ENCODE data around the gene LCE3D. TPM values are rescaled to one million over a fixed set of nuclear protein-coding genes. Genes with fewer than 3 reads are reported as not detected.
"Not testable (repeated sequence)": the region's sequence is repeated elsewhere in the genome, so short reads cannot be mapped to it uniquely, and the experiment has no call there.

Gene LCE3D
- total RNA-seq, 1 donor from 2014 or later, result 0.79 TPM

DNA sequence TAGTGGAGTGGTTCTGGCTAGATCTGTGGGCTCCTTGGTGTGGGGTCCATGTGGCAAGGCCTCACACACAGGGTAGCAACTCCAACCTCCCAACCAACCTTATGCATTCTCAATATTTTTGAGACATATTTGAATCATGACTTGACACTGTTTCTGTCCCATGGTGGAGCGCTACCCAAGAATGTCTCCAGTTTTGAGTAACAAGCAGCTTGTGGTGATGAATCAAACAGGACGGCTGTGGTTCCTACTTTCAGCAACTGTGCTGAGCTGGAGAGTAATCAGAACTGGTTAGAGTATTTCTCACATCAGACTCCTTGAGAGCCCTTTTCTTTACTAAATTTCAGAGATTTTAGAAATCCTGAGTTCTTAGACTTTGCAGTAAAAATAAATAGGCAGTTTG, 3.1 kb downstream of the LCE3D start:
- no peak for FAIRE-seq
- Histone ChIP-seq H3K36me3 (ENCODE audit: control insufficient read depth, insufficient read depth, low read length) (no peaks in the 10 kb centered on the region), H3K4me3 (ENCODE audit: low read depth, low read length) (no peak overlapping the region), H3K27me3 (ENCODE audit: control insufficient read depth, insufficient read depth, low read length) (no peaks in the 10 kb centered on the region)
- DNase-seq (ENCODE audit: low read depth), result peak; percentile 27
- TF ChIP-seq, protein P1, sequence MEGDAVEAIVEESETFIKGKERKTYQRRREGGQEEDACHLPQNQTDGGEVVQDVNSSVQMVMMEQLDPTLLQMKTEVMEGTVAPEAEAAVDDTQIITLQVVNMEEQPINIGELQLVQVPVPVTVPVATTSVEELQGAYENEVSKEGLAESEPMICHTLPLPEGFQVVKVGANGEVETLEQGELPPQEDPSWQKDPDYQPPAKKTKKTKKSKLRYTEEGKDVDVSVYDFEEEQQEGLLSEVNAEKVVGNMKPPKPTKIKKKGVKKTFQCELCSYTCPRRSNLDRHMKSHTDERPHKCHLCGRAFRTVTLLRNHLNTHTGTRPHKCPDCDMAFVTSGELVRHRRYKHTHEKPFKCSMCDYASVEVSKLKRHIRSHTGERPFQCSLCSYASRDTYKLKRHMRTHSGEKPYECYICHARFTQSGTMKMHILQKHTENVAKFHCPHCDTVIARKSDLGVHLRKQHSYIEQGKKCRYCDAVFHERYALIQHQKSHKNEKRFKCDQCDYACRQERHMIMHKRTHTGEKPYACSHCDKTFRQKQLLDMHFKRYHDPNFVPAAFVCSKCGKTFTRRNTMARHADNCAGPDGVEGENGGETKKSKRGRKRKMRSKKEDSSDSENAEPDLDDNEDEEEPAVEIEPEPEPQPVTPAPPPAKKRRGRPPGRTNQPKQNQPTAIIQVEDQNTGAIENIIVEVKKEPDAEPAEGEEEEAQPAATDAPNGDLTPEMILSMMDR (IDR thresholded peaks at IDR 0.05; ENCODE audit: insufficient read depth, low read length, severe bottlenecking), result no peak

DNA sequence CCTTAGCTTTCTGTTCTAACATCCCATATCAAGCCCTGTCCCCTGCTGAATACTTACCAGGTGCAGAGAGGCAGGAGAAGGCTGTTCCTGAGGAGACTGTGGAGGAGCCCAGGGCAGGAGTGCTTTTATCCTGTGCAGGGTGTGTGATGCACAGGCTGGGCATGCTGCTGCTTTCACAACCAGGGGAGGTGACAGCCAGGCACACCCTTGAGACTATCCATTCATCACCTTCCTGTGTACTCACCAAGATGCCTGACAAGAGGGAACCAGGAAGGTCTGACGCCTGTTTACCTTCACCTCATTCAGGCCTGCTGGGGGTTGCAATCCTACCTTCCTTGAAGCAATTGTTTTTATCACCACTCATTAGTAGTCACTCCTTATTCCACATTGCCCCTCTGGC, 13.6 kb downstream of the LCE3D start, which contains the start of gene LCE3E:
TSS of gene LCE3E (minus strand) at position 100 of the 400 bp plus-strand sequence. CDS start 572 bp downstream, outside the sequence.
- TF ChIP-seq, protein P1 (IDR thresholded peaks at IDR 0.05; ENCODE audit: insufficient read depth, low read length, severe bottlenecking), result no peak
- DNase-seq (ENCODE audit: low read depth) (peak; percentile 99), FAIRE-seq (peak; percentile 96)
- Histone ChIP-seq H3K4me3 (ENCODE audit: low read depth, low read length) (no peak within 1 kb of the TSS), H3K27me3 (ENCODE audit: control insufficient read depth, insufficient read depth, low read length) (no peaks in the 10 kb centered on the region), H3K36me3 (ENCODE audit: control insufficient read depth, insufficient read depth, low read length) (no peaks in the 10 kb centered on the region)

DNA sequence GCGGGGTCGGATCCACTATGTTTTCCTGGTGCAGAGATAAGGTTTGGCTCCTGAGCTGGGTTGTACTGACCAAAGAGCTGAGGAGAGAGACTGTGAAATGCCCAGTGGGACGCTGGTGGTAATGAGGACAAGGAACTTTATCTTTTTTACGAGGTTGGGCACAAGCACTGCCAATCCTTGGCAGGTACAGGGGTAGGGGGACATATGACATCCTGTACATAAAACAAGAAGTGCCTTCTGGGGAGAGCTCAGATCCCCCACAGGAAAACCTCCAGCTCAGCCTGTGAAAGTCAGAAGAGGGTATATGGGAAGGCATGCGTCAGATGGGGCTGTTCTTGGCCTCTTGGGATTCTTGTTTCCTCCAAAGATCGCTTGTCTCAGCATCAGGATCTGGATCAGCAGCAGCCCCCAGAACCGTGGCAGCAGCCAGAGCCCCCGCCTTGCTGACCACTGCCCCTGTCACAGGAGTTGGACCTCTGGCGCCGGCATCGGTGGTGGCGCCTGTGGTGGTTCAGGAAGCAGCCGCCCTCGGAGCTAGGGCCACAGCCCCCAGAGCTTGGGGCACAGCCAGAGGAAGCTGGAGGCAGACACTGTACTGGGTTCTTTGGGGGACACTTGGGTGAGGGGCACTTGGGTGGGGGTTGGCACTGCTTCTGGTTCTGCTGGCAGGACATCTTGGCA, 14.6 kb downstream of the LCE3D start:
- Histone ChIP-seq H3K4me3 (ENCODE audit: low read depth, low read length) (no peak overlapping the region), H3K36me3 (ENCODE audit: control insufficient read depth, insufficient read depth, low read length) (no peaks in the 10 kb centered on the region), H3K27me3 (ENCODE audit: control insufficient read depth, insufficient read depth, low read length) (no peaks in the 10 kb centered on the region)
- TF ChIP-seq, protein P1 (IDR thresholded peaks at IDR 0.05; ENCODE audit: insufficient read depth, low read length, severe bottlenecking), result no peak
- DNase-seq (ENCODE audit: low read depth) (no peak), FAIRE-seq (no peak)

DNA sequence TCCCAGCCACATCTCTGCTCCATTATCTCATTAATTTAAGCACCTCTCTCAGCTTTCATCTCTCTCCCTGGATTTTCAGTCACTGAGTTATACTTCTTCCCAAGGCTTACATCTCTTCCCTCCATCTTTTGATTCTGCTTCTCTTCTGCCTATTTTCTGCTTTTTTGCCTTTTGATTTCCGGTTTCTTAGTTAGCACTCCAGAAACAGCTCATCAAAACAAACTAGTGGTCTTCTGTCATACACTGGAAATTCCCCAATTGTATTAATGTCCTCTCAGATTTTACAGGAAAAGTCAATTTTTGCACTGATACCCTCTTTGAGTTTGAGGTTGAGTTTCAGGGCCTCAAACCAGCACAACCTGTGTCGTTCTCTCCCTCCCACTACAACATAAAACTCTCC, 15.2 kb downstream of the LCE3D start:
- FAIRE-seq, result no peak
- H3K4me3 ChIP-seq (ENCODE audit: low read depth, low read length), result no peak overlapping the region
- no peaks in the 10 kb centered on the region for H3K36me3 ChIP-seq (ENCODE audit: control insufficient read depth, insufficient read depth, low read length)
- TF ChIP-seq, protein P1 (IDR thresholded peaks at IDR 0.05; ENCODE audit: insufficient read depth, low read length, severe bottlenecking), result no peak
- DNase-seq (ENCODE audit: low read depth), result no peak
- no peaks in the 10 kb centered on the region for H3K27me3 ChIP-seq (ENCODE audit: control insufficient read depth, insufficient read depth, low read length)

DNA sequence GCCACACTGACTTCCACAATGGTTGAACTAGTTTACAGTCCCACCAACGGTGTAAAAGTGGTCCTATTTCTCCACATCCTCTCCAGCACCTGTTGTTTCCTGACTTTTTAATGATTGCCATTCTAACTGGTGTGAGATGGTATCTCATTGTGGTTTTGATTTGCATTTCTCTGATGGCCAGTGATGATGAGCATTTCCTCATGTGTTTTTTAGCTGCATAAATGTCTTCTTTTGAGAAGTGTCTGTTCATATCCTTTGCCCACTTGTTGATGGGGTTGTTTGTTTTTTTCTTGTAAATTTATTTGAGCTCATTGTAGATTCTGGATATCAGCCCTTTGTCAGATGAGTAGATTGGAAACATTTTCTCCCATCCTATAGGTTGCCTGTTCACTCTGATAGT, 32.0 kb downstream of the LCE3D start:
- FAIRE-seq; H3K4me3 ChIP-seq (ENCODE audit: low read depth, low read length); H3K36me3 ChIP-seq (ENCODE audit: control insufficient read depth, insufficient read depth, low read length); DNase-seq (ENCODE audit: low read depth); H3K27me3 ChIP-seq (ENCODE audit: control insufficient read depth, insufficient read depth, low read length): not testable (repeated sequence)

DNA sequence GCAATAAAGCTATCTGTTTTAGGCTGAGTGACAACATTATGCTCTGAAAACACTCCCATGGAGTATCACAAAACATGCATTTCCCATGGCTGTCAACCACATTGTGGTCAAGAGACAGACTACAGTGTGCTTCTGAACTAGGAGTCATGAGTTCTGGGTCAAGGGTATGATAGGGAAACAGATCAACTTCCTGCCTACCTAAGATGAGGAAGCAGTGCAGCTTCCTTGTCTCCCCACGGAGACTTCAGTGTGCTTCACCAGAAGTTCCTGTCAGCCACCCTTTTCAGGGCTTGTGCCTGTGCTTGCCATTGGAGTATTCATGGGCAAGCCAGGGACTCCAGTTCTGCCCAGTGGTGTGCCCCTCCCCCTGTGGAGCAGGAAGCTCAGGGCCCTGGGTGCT, 33.6 kb downstream of the LCE3D start:
- H3K27me3 ChIP-seq (ENCODE audit: control insufficient read depth, insufficient read depth, low read length), result no peaks in the 10 kb centered on the region
- no peak for FAIRE-seq

More for the DNA sequence above, 33.6 kb downstream of the LCE3D start:
- TF ChIP-seq, protein P1 (IDR thresholded peaks at IDR 0.05; ENCODE audit: insufficient read depth, low read length, severe bottlenecking), result no peak
- Histone ChIP-seq H3K36me3 (ENCODE audit: control insufficient read depth, insufficient read depth, low read length) (no peaks in the 10 kb centered on the region), H3K4me3 (ENCODE audit: low read depth, low read length) (no peak overlapping the region)
- no peak for DNase-seq (ENCODE audit: low read depth)
